HEK293 (cell line): ENCODE measurements around the gene TMEM134.

Source experiments
- CTCF ChIA-PET: fragments of 350-600 bp; formaldehyde crosslinking; extraction: SDS; loops from one replicate; lab custom pipeline; 2021; ENCODE audit warnings: antibody characterized with exemption; lab: Yijun Ruan, JAX
- POLR2A ChIA-PET: fragments of 300-600 bp; formaldehyde crosslinking; extraction: SDS; loops from one replicate; lab custom pipeline; 2020; ENCODE audit warnings: antibody characterized with exemption, inconsistent platforms; lab: Yijun Ruan, JAX
- H3K27ac ChIP-seq: fragments of 200-500 bp; sonication (Bioruptor generic); 2 replicates; pipeline ENCODE4 v1.5.1; 2014; ENCODE audit warnings: low read depth, low read length, control low read depth, inconsistent platforms; ENCODE audit errors: extremely low read depth
- H3K36me3 ChIP-seq, 2 experiments: fragments of 200-500 bp in 1 of 2; sonication (Bioruptor generic) in 1 of 2; 1 replicate in 1 of 2; 2 replicates in 1 of 2; pipeline ENCODE4 v1.5.1; 2014 to 2017; ENCODE audit warnings: inconsistent platforms in 2 of 2, low read length in 2 of 2; ENCODE audit not compliant: control insufficient read depth in 2 of 2, insufficient read depth in 1 of 2
- H3K4me1 ChIP-seq: fragments of 200-500 bp; sonication (Bioruptor generic); 2 replicates; pipeline ENCODE4 v1.5.1; 2014; ENCODE audit warnings: mild to moderate bottlenecking, low read length, inconsistent platforms; ENCODE audit not compliant: control insufficient read depth, insufficient read depth
- H3K4me3 ChIP-seq: 2 replicates; pipeline ENCODE4 v1.5.1; 2011; ENCODE audit warnings: low read depth, mild to moderate bottlenecking, control low read depth, low read length, moderate library complexity
- H3K9me3 ChIP-seq: fragments of 200-500 bp; sonication (Bioruptor generic); 2 replicates; pipeline ENCODE4 v1.5.1; 2014; ENCODE audit warnings: low read depth, low read length, inconsistent platforms; ENCODE audit not compliant: control insufficient read depth, insufficient read depth
- HOXC10 ChIP-seq: sonication (generic); formaldehyde crosslinking; IDR thresholded peaks from 2 replicates; pipeline ENCODE4 v1.8.1; 2023; ENCODE audit warnings: mild to moderate bottlenecking, missing genetic modification reagents
- KLF16 ChIP-seq: fragments of 450-650 bp; formaldehyde crosslinking; IDR thresholded peaks from 2 replicates; pipeline ENCODE4 v1.5.1; 2017; ENCODE audit warnings: missing biosample characterization, missing genetic modification characterization
- SCRT1 ChIP-seq: fragments of 450-650 bp; formaldehyde crosslinking; IDR thresholded peaks from 2 replicates; pipeline ENCODE4 v1.5.1; 2016; ENCODE audit warnings: missing biosample characterization, missing genetic modification characterization, borderline replicate concordance
- SP2 ChIP-seq: fragments of 450-650 bp; formaldehyde crosslinking; IDR thresholded peaks from 2 replicates; pipeline ENCODE4 v1.5.1; 2016; ENCODE audit warnings: missing biosample characterization, missing genetic modification characterization
- ZBTB1 ChIP-seq: fragments of 450-650 bp; formaldehyde crosslinking; IDR thresholded peaks from 2 replicates; pipeline ENCODE4 v1.5.1; 2016; ENCODE audit warnings: missing biosample characterization, missing genetic modification characterization
- ZBTB48 ChIP-seq: fragments of 450-650 bp; formaldehyde crosslinking; IDR thresholded peaks from 2 replicates; pipeline ENCODE4 v1.5.1; 2016; ENCODE audit warnings: missing biosample characterization, missing genetic modification characterization
- ZBTB49 ChIP-seq: fragments of 450-650 bp; formaldehyde crosslinking; IDR thresholded peaks from 2 replicates; pipeline ENCODE4 v1.5.1; 2016; ENCODE audit warnings: missing biosample characterization, missing genetic modification characterization, low read depth
- ZNF112 ChIP-seq: fragments of 450-650 bp; formaldehyde crosslinking; IDR thresholded peaks from 2 replicates; pipeline ENCODE4 v1.5.0; 2017; ENCODE audit warnings: missing biosample characterization, missing genetic modification characterization
- ZNF114 ChIP-seq: fragments of 450-650 bp; formaldehyde crosslinking; IDR thresholded peaks from 2 replicates; pipeline ENCODE4 v1.5.0; 2017; ENCODE audit warnings: missing biosample characterization, missing genetic modification characterization
- ZNF148 ChIP-seq: fragments of 450-650 bp; formaldehyde crosslinking; IDR thresholded peaks from 2 replicates; pipeline ENCODE4 v1.5.0; 2017; ENCODE audit warnings: missing biosample characterization, missing genetic modification characterization, borderline replicate concordance
- ZNF292 ChIP-seq: fragments of 450-650 bp; formaldehyde crosslinking; IDR thresholded peaks from 2 replicates; pipeline ENCODE4 v1.5.1; 2016; ENCODE audit warnings: low read depth, missing biosample characterization, missing genetic modification characterization, borderline replicate concordance
- ZNF341 ChIP-seq: fragments of 450-650 bp; formaldehyde crosslinking; IDR thresholded peaks from 2 replicates; pipeline ENCODE4; 2016; ENCODE audit warnings: low read depth, missing biosample characterization, missing genetic modification characterization
- ZNF449 ChIP-seq: fragments of 450-650 bp; formaldehyde crosslinking; IDR thresholded peaks from 2 replicates; pipeline ENCODE4 v1.5.1; 2017; ENCODE audit warnings: missing biosample characterization, mild to moderate bottlenecking, missing genetic modification characterization, moderate library complexity
- ZNF473 ChIP-seq: fragments of 450-650 bp; formaldehyde crosslinking; IDR thresholded peaks from 2 replicates; pipeline ENCODE4 v1.5.1; 2017; ENCODE audit warnings: missing biosample characterization, missing genetic modification characterization
- ZNF501 ChIP-seq: fragments of 450-650 bp; formaldehyde crosslinking; IDR thresholded peaks from 2 replicates; pipeline ENCODE4 v1.5.1; 2016; ENCODE audit warnings: missing biosample characterization, missing genetic modification characterization
- ZNF548 ChIP-seq: fragments of 450-650 bp; formaldehyde crosslinking; IDR thresholded peaks from 2 replicates; pipeline ENCODE4 v1.5.1; 2016; ENCODE audit warnings: missing biosample characterization, missing genetic modification characterization
- ZNF658 ChIP-seq: fragments of 450-650 bp; formaldehyde crosslinking; IDR thresholded peaks from 2 replicates; pipeline ENCODE4; 2016; ENCODE audit warnings: missing biosample characterization, missing genetic modification characterization
- ZNF785 ChIP-seq: fragments of 450-650 bp; formaldehyde crosslinking; IDR thresholded peaks from 2 replicates; pipeline ENCODE4 v1.5.1; 2016; ENCODE audit warnings: missing biosample characterization, missing genetic modification characterization

Gene TMEM134

GRCh38 chr11:67436459-67437081 lies 32.5 kb downstream of the TMEM134 start (continued):
- no peak for TF ChIP-seq ZNF501 (tag by site-specific recombination)
- TF ChIP-seq ZNF658 (tag by site-specific recombination) = no peak
- no peak for TF ChIP-seq ZNF114 (tag by site-specific recombination)
- TF ChIP-seq ZBTB48 (tag by site-specific recombination) = no peak
- TF ChIP-seq SP2 = peak; percentile 47
- TF ChIP-seq ZNF548 (tag by site-specific recombination) = no peak
- TF ChIP-seq ZNF341 = peak; percentile 88
- no peak for TF ChIP-seq HOXC10 (CRISPR knock-in tag)
- no peak for TF ChIP-seq ZNF112
- no peak for TF ChIP-seq ZNF148 (tag by site-specific recombination)
- no peak for TF ChIP-seq ZNF449 (tag by site-specific recombination)
- TF ChIP-seq KLF16 = 0 out of 2 replicates have a peak, but pooled peaks have one; percentile 31
- TF ChIP-seq ZNF785 = no peak
- TF ChIP-seq SCRT1 (tag by site-specific recombination) = no peak

GRCh38 chr11:67435727-67436458 lies 33.2 kb downstream of the TMEM134 start:
- peaks cover 0 to 88% of the 10 kb centered on the region in 2 experiments; a peak in 2 of 3 replicates for H3K36me3 ChIP-seq
- no peaks in the 10 kb centered on the region for H3K9me3 ChIP-seq
- POLR2A ChIA-PET = interaction anchor here (0.6 to 1.3 kb wide), 4 partner anchors 15 to 34 kb away, joined by 3 to 4 read pairs (median 4); partner anchors contain the start of genes PPP1CA and TMEM134
- no peak overlapping the region for H3K4me3 ChIP-seq
- no peak overlapping the region for H3K27ac ChIP-seq
- H3K4me1 ChIP-seq = no peaks in the 10 kb centered on the region
- CTCF ChIA-PET = interaction anchor here (1.2 to 1.6 kb wide), 2 partner anchors 34 kb away, joined by 5 read pairs; partner anchors contain the start of gene PPP1CA
- TF ChIP-seq ZNF292 (tag by site-specific recombination) = no peak
- TF ChIP-seq ZNF473 (tag by site-specific recombination) = no peak
- no peak for TF ChIP-seq ZBTB1
- TF ChIP-seq ZBTB49 = no peak
- TF ChIP-seq, all 188 proteins: peak for 0
